DMS79 (cell line): ENCODE data around the gene ENC1.
"Not testable (repeated sequence)": the region's sequence is repeated elsewhere in the genome, so short reads cannot be mapped to it uniquely, and the experiment has no call there.

ENCODE experiments used
- DNase-seq: peaks from one replicate; lab custom pipeline; 2025; lab: John Stamatoyannopoulos, UW

Gene ENC1, protein sequence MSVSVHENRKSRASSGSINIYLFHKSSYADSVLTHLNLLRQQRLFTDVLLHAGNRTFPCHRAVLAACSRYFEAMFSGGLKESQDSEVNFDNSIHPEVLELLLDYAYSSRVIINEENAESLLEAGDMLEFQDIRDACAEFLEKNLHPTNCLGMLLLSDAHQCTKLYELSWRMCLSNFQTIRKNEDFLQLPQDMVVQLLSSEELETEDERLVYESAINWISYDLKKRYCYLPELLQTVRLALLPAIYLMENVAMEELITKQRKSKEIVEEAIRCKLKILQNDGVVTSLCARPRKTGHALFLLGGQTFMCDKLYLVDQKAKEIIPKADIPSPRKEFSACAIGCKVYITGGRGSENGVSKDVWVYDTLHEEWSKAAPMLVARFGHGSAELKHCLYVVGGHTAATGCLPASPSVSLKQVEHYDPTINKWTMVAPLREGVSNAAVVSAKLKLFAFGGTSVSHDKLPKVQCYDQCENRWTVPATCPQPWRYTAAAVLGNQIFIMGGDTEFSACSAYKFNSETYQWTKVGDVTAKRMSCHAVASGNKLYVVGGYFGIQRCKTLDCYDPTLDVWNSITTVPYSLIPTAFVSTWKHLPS

DNA sequence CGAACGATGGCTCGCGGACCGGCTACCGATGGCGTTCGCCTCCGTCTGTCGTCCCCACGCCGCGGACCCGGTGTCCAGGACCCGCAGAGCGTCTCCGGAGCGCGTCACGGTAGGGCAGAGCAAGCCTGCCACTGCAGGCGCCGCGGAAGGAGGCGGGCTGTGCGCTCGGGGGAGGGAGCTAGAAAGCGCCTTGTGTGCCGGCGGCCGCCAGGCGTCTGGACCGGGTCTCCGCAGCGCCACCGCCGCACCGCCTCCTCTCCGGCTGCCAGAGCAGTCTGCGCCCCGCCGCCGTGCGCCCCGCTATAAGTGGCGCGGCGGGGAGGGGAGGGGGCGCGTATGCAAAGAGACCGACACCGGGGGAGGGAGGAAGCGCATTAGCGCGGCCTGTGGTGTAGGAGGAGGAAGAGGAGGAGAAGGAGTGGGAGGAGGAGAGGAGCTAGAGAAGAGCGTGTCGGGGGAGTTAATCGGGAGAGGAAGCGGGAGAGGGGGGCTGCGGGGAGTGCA, at the start of gene ENC1:
Gene ENC1, minus strand, starts transcription at position 279 of the 504 bp plus-strand sequence. CDS start 4,243 bp downstream, outside the sequence.
- peak; percentile 52 for DNase-seq

DNA sequence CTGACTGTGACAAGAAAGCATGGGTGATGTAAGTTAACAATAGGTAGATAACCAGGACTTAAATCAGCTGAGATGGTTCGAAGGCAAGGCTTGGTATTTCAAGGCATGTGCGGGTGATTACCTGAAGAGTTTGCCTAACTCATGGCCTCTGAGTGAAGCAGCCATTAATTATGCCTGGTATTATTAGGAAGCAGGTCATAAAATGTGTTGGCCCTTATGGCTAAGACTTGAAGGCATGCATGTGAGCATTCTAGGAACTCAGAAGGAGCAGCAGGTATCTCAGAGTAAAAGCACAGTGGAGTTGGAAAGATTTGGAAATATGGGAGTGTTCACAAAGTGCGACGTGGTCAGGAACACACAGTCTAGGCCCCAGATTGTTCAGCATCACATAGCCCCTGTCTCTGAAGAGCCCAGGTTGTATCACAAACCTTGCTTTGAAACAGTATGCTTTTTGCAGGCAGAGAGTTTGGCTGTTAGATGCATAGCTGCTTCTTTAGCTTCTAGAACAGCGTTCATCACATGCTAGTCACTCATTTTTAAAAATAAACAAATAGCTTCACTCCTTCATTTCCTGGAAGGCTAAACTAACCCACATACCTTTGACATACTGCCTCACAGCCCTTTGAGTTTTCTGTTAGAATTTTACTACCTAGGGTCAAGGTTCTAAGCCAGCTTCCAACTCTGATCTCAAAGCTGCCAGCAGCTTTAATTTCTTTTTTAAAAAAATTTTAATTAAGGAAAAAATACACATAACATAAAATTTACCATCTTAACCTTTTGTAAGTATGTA, 46.6 kb upstream of the ENC1 start:
- no peak for DNase-seq

DNA sequence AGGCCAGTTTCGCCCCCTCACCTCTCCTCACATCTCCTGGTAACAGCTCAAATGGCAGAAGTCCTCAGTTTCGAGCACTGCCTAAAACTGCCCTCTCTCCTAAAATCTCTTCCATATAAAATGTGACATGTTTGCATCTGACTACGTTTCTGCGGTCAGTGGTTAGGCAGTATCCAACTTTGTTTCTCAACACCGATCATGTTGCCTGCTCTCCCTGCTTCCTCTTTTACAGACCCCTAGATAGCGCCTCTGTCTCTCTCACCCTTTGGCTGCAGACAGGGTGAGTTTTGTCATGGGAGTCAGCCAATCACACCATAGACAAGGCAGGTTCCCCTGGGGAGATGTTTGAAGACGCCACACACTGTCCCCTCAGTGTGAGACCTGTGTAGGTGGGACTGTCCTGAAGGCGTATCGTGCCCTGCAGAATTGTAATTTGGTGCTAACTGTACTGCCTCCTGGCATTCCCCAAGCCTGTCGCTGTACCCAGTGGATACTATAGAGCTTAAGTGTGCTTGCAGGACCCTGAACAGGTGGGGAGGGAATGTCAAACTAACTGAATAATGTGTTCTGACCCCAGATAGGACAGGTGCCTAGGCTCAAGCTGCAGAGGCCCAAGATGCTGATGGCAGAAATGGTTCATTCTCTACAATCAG, 45.6 kb upstream of the ENC1 start:
- no peak for DNase-seq

DNA sequence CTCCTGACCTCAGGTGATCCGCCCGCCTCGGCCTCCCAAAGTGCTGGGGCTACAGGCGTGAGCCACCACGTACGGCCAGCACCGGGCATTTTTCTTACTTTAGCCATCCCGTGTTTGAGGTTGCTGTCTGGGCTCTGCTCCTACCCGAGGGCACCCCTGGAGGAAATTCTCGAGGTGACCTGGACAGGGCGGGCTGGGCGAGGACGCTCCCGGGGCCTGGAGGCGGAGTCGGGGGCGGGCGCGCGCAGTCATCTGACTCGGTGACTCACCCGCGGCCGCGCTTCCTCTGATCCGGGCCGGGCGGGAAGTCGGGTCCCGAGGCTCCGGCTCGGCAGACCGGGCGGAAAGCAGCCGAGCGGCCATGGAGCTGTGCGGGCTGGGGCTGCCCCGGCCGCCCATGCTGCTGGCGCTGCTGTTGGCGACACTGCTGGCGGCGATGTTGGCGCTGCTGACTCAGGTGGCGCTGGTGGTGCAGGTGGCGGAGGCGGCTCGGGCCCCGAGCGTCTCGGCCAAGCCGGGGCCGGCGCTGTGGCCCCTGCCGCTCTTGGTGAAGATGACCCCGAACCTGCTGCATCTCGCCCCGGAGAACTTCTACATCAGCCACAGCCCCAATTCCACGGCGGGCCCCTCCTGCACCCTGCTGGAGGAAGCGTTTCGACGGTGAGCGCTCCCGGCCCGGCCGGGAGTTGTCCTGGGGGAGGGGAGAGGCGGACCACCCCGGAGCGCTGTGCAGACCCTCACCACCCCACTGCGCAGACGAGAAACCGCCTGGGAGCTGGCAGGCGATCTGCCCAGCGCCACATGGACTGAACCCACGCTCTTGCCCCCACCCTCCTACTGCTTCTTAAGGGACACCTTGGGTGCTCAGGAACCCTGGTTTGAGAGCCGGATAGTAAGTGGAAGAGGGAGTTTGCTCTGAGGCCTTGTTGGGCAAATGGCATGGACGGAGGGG, 44.6 kb upstream of the ENC1 start, which contains the start of gene HEXB:
Gene HEXB, plus strand, starts transcription at position 334 of the 952 bp plus-strand sequence. Its CDS starts 28 bp downstream, at position 362.
- DNase-seq = peak; percentile 47

DNA sequence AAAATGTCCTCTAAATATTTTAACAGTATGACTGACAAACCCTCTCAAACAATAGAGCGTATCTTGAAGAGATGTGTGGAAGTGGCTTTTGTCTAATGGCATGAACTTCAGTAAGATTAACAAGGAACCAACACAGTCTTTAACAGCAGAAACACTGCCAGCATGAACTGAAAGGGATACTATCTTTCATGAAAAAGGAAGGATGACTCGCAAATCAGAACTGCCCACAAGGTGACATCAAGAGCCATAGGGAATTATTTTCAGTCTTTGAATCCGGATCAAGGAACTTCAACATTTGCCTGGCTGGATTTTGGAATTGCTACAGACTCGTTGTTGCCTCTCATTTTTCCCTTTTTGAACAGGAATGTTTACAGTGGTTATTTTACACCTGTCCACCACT, 39.4 kb upstream of the ENC1 start:
- no peak for DNase-seq

DNA sequence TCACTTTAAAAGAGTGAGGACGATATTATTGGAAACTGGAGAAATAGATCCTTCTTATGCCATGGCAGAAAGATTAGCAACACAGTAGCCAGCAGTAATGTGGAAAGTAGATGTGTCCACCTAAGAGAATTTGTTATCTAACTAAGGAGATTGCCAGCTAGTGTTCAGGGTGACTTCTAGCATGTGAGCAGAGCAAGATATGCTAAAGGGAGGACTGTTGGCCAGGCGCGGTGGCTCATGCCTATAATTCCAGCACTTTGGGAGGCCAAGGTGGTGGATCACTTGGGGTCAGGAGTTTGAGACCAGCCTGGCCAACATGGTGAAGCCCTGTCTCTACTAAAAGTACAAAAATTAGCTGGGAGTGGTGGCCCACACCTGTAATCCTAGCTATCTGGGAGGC, 38.8 kb upstream of the ENC1 start:
- DNase-seq = not testable (repeated sequence)

DNA sequence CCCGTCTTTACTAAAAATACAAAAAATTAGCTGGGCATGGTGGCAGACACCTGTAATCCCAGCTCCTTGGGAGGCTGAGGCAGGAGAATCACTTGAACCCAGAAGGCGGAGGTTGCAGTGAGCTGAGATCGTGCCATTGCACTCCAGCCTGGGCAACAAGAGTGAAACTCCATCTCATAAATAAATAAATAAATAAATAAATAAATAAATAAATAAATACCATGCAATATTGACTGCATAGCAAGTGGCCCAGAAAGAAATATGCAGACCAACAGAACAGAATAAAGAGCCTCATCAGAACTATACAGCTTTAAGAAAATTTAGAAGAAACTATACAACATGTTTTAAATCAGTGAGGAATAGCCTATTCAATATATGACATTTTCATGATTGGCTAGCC, 37.6 kb upstream of the ENC1 start:
- not testable (repeated sequence) for DNase-seq

DNA sequence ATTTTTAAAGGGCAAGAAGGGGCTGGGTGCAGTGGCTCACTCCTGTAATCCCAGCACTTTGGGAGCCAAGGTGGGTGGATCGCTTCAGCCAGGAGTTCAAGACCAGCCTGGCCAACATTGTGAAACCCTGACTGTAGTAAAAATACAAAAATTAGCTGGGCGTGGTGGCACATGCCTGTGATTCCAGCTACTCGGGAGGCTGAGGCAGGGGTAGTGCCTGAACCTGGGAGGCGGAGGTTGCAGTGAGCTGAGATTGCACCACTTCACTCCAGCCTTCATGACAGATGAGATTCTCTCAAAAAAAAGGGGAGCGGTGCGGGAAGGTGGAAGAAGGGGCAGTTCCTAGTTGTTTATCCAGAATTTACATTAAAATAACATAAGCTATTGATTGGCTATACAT, 35.9 kb upstream of the ENC1 start:
- DNase-seq = not testable (repeated sequence)

DNA sequence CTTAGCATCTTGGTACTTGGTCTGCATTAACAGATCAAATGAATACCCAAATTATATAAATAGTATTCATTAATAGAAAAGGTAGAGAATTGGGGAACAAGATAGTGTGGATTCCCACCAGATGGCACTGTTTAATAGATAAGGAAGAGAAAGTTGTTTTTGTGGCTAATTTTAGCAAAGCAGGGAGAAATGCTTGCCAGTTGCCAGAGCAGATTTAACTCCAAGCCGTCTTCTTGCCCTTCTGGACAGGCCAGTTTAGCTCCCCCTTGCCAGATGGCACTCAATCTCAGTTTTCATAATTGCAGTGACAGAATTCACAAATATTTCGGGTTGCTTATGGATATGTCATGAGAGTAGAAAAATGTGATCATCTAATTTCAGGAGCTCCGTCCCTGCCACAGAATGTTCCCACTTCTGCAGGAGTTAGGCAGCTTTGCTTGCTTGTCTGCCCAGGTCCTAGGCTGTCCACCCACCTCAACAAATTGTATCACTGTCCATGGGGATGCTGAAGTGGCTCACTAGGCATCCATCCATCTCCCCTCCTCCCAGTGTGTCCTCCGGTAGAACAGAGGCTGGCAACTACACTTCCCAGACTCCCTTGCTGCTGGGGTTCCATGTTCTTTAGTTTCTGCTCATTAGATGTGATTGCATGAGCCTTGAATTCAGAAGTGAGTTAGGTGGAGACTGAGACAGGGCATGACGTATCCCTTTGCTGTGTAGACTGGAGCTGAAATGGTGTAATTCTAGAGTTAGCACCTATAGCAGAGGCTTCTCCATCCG, 32.7 kb upstream of the ENC1 start:
- DNase-seq = no peak

DNA sequence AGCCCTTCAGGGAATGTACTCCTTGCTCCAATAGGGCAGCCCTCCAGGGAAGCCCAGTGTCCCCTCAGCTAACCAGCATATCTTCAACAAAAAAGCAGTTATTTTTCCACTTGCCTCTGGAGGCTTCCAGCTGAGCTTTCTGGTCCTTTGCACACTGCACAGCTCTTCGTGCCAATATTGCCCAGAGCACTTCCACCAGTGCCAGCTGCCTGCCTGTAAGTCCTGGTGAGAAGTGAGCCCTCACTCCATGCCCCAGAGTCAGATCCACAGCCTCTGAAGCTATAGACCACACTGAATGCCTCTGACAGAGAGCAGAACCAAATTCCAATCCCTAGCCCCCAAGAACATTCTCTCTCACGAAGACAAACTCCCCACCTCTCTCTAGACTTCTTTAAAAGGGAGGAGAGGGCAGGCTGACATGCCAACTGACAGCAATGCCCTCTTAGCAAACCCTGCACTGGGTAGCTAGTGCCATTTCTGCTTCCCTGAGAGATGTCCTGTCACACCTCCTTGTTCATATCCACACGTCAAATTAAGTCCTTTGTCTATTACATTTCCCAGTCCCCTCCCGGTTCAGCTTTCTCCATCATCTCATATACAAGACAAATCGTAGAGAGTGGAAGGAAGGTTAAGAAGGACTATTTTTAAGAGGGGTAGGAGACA, 31.8 kb upstream of the ENC1 start:
- no peak for DNase-seq

DNA sequence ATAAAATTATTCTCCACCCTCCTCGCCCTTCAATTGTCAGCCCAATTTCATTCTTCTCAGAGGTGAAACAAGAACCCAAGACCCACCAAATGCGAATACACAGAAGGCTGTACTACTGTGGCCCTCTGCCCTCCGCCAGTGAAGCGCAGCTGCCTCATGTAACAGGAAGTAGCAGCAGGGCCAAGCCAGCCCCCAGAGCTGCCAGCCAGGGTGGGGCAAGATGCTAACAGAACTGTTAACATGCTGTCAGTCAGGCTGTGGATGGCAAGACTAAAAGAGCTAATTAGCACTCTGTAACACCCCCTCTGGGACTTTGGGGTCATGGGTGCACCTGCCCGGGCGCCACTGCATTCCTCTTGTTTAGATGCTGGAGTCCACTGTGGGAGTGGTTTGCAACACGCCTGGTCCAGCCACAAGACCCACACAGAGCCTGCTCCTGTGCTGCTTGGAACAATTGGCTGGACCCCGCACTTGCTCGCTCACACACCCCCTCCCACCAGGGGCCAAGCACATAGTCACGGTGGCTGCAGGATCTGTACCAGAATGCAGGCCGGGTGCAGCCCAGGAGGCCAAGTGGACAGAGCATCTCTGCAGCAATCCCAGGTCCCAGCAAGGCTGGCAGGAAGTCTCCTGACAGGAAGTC, 30.0 kb upstream of the ENC1 start:
- DNase-seq = no peak

DNA sequence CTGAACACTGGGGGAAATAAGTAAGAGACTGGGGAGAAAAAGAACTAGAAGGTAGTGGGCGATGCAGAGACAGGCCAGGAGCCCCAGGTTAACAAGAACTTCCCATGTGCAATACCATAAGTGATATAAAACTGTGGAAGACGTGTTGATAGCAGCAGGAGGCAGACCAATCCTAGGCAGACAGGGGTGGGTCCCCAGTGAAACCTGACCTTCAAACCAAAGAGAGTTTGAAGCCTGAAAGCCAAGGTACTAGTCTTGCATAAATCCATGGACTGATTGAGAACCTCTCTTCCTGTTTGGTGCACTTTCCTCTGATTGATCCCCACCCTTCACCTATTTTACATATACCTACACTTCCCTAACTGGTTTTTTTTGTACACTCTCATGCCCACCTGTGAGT, 29.3 kb upstream of the ENC1 start:
- DNase-seq = no peak

DNA sequence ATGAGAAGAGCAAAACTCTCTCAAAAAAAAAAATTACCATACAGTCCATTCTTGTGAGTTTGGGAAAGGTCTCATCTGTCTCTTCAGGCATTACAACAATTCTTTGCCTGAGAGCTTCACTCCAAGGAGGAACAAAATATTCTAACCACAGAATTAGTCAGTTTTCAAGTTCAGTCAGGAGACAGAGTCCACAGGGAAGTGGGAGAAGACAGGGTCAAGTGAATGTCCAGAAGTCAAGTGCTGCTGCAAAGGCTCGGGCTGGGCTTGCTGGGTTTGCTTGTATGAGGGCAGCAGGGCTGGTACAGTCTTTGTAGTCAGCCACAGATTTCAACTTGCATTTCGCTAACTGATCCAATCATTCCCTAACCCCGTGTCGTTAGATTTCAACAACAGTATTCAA, 26.9 kb upstream of the ENC1 start:
- DNase-seq = no peak

DNA sequence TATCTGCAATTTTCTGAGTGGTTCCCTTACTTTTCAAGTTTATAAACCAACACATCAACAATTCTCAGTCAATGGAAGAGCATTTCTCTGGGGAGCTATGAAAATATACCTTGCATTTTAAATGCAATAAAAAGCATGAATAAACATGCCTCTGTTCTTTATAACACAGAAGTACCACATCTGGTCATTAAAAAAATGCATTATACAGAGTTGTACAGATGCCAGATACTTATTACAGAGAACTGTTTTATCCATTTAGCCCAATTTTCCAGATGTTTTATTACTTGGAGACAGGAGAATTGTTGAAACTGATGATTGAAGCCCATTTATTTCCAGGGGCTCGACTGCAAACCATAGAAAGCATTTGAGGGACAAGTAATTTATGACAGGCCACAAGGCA, 25.3 kb upstream of the ENC1 start:
- DNase-seq = peak; percentile 76

DNA sequence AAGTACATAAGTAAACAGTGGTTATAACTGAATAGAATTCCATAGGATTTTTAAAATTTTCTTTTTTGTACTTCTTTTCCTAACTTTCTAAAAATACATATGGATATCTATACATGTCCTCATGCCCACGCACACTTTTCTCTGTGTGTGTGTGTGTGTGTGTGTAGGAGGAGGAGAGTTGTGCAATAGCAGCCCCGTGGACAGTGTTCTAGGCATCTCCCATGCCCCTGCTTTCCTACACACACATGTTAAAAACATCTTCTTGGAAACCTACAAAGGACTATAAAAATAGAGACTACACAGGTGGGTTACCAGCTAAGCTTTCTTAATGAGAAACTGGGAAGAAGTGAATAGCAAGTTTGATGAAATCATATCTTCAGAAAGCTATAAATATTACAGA, 24.7 kb upstream of the ENC1 start:
- no peak for DNase-seq

DNA sequence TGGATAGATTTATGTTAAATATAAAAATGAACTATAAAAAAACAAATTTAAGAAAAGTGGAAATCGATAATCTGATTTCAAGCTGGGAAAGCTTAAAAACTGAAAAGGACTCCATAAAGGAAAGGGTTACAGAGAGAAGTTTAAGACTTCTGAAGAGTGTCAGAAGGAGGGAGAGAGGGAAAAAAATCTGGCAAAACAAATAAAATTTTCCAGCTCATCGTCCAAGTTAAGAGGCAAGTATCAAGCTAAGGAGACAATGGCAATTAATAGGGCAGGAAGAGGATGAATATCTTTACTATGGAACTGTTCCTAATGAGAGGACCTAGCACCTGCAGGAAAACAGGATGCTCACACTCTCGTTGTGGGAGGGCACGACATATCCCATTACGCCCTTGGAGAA, 24.0 kb upstream of the ENC1 start:
- no peak for DNase-seq

DNA sequence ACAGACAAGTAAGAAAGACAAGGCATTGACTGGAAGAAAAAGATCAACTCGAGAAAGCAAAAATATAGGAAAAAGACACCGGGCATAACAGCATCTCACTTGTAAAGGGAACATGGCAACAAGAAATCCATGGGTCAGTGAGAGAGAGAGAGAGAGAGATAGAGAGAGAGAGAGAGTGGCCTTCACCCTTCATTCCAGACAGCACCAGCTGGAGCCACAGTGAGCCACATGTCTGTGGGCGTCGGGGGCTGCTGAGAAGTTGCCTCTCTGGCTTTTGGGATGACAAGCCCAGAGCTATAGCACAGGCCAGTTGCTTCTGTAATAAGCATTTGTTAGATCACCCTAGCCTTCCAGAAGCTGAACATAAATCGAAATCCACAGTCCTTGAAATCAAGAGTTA, 20.3 kb upstream of the ENC1 start:
- DNase-seq = no peak

DNA sequence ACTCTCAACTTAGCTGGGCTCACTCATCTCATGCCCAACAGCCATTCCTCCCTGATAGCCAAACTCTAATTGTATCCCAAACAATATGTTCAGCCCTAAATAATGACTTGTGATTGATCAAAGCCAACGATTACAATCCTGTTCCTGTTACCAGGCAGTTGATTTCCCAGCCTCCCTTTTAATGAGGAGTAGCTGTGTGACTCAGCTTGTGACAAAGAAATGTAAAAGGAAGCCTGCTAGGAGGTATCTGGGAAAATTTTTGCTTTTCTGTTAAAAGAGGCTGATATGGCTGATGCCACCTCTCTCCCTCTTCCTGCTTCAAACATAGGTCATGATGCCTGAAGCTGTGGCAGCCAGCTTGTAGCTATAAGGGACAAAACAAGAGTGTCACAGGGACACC, 19.6 kb upstream of the ENC1 start:
- no peak for DNase-seq

DNA sequence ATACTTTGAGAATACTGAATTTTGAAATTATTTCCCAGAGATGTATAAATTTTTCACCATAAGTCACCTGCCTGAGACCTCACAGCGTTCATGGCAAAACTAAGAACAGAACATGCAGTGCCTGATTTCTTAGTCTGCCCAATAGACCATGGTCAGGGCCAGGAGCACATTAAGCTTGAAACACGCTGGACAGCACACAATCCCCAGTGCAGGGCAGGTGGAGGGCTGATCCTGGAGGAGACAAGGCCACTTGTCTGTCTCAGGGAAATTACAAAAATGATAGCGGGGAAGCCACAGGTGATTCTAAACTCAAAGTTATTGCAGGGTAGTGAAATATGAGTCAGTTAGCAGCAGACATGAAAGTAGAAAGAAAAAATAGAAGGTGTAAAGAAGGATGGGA, 18.6 kb upstream of the ENC1 start:
- no peak for DNase-seq
